Colonic mucosa (tissue), 4 donors: ENCODE data around the gene ODAD2. TPM values are rescaled to one million over a fixed set of nuclear protein-coding genes. Genes with fewer than 3 reads are reported as not detected.

ENCODE experiments used
- DNase-seq: peaks from one replicate; pipeline ENCODE4 v3.0.0-alpha.2; 2020
- H3K27ac ChIP-seq: fragments of 200-600 bp; one replicate; pipeline ENCODE4 v1.8.0; 2021
- H3K27me3 ChIP-seq: fragments of 200-600 bp; one replicate; pipeline ENCODE4 v1.8.0; 2021
- H3K36me3 ChIP-seq: fragments of 200-600 bp; one replicate; pipeline ENCODE4 v1.8.0; 2021
- H3K4me1 ChIP-seq: fragments of 200-600 bp; one replicate; pipeline ENCODE4 v1.8.0; 2021; ENCODE audit warnings: mild to moderate bottlenecking
- H3K4me3 ChIP-seq: fragments of 200-600 bp; one replicate; pipeline ENCODE4 v1.8.0; 2021
- H3K9ac ChIP-seq, 2 donors: one replicate each; pipeline ENCODE4 v1.7.0; 2013; ENCODE audit warnings: control low read depth in 2 of 2, low read depth in 2 of 2, low read length in 2 of 2
- H3K9me3 ChIP-seq: fragments of 200-600 bp; one replicate; pipeline ENCODE4 v1.8.0; 2021
- CTCF ChIP-seq: fragments of 200-600 bp; IDR thresholded peaks from one replicate; pipeline ENCODE4 v1.8.0; 2022; ENCODE audit warnings: antibody characterized with exemption, mild to moderate bottlenecking
- intact Hi-C: fragments of 100-400 bp; cut with DNase I; formaldehyde crosslinking; loops from one replicate; pipeline ENCODE4 v1.14.1; 2022
- total RNA-seq, 2 donors: library from RNA; stranded (reverse); fragmentation: NEBNext Ultra II Directional in 1 of 2; extraction: Animal tissue kit (Norgen Biotek cat#: 25700) in 1 of 2; gene quantifications; one replicate each; pipeline ENCODE4 v1.2.1, GENCODE V29; 2021
- donor health status: healthy.
- donor health status: DM: no; HTN: no; CAD: no.
- donor health status: DM: no; HTN: no; CAD: no.

Gene ODAD2
- total RNA-seq, 2 donors from 2014 or later: 0.61 TPM; not detected in 1

DNA sequence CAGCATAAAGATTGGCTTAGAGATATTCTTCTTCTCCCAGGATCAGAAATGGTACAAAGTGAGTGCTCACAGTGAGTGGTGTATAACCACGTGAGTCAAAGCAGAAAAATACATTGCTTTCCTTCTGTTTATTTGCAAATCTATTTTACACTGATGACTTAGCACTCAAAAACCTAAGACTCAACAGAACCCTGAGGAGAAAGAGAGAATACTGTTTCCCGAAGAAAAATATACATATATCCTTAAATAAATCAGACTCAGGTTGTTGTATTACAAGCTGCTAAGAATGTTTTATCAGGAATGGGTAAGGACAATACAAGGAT is 48.7 kb downstream of the ODAD2 start:
- Histone ChIP-seq H3K36me3 (no peaks in the 10 kb centered on the region), H3K4me3 (no peak overlapping the region), H3K27me3 (no peaks in the 10 kb centered on the region), H3K27ac (no peak overlapping the region), H3K4me1 (no peaks in the 10 kb centered on the region), H3K9ac (no peak overlapping the region), H3K9me3 (no peaks in the 10 kb centered on the region)
- DNase-seq: no peak
- TF ChIP-seq CTCF: no peak
- intact Hi-C loops: no loop called here

- no peak overlapping the region for H3K27ac ChIP-seq
- no peaks in the 10 kb centered on the region for H3K27me3 ChIP-seq
- no peaks in the 10 kb centered on the region for H3K9me3 ChIP-seq
- no peak overlapping the region for H3K9ac ChIP-seq
- DNase-seq: no peak
- no peak overlapping the region for H3K4me3 ChIP-seq
- H3K36me3 ChIP-seq: no peaks in the 10 kb centered on the region
- no peak for TF ChIP-seq CTCF
- H3K4me1 ChIP-seq: no peaks in the 10 kb centered on the region
- intact Hi-C loops: no loop called here
These were observed 49.2 kb downstream of the ODAD2 start for GRCh38 chr10:27949528-27950241.

GRCh38 chr10:27948186-27948585 is 50.7 kb downstream of the ODAD2 start:
- no peak for TF ChIP-seq CTCF
- H3K27me3 ChIP-seq: no peaks in the 10 kb centered on the region
- intact Hi-C loops: no loop called here
- H3K4me1 ChIP-seq: no peaks in the 10 kb centered on the region
- no peak overlapping the region for H3K4me3 ChIP-seq
- no peaks in the 10 kb centered on the region for H3K36me3 ChIP-seq
- H3K27ac ChIP-seq: no peak overlapping the region
- no peak overlapping the region for H3K9ac ChIP-seq
- DNase-seq: no peak
- H3K9me3 ChIP-seq: no peaks in the 10 kb centered on the region

DNA sequence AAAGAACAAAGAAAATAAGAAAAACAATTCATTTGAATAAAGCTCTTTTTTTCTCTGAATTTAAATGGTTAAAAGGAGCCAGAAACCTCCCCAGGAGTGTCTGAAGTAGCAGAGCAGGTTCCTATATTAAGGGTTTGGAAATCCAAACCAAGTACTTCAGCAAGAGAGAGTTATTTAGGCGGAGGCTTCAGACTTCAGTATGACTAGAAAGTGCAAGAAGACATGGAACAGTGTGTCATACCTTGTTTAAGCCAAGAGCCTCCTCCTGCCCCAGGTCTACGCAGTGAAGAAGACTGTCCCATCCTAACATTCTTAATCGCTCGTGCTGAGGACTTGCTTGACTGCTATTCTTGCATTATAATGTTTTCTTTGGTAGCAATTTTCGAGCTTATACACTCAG is 51.3 kb downstream of the ODAD2 start:
- Histone ChIP-seq H3K27ac (no peak overlapping the region), H3K27me3 (no peaks in the 10 kb centered on the region), H3K4me3 (no peak overlapping the region), H3K9me3 (no peaks in the 10 kb centered on the region), H3K4me1 (no peaks in the 10 kb centered on the region), H3K9ac (no peak overlapping the region), H3K36me3 (no peaks in the 10 kb centered on the region)
- DNase-seq: no peak
- intact Hi-C loops: no loop called here
- TF ChIP-seq CTCF: no peak

DNA sequence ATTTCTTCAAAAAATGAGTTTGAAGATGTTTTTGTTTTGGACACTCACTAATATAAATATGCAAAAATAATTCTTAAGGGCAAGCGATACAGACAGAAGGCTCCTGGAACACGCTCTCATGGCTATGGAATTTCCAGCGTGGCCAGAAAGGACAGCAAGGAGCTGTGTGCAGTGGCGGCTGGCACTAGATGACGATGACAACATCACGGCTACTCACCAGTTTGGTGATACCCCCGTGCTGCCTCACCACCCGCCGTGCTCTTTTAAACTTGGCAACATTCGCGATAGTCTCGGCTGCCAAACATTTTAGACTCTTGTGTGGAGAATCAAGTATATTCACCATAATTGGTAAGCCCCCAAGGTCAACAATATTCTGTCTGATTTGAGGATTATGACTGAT is 54.9 kb downstream of the ODAD2 start:
- DNase-seq: no peak
- Histone ChIP-seq H3K4me3 (no peak overlapping the region), H3K4me1 (no peaks in the 10 kb centered on the region), H3K9me3 (no peaks in the 10 kb centered on the region), H3K9ac (no peak overlapping the region), H3K36me3 (no peaks in the 10 kb centered on the region), H3K27ac (no peak overlapping the region), H3K27me3 (no peaks in the 10 kb centered on the region)
- TF ChIP-seq CTCF: no peak
- intact Hi-C loops: no loop called here
